ENCODE results near the gene CAMTA1. TPM values are rescaled to one million over a fixed set of nuclear protein-coding genes. Genes with fewer than 3 reads are reported as not detected.

The CAMTA1 gene
- total and polyA plus RNA-seq, 2 donors = 53.3 to 115 TPM

- Histone ChIP-seq H3K27ac (ENCODE audit: low read depth) (no peak overlapping the region), H3K4me1 (ENCODE audit: insufficient read depth) (no peaks in the 10 kb centered on the region)
- WGBS = 89% methylated on average over 3 of the region's 3 CpGs
Measured at GRCh38 chr1:6871300-6871972, 86.2 kb downstream of the CAMTA1 start.

GRCh38 chr1:6872573-6873261, 87.5 kb downstream of the CAMTA1 start:
- H3K36me3 ChIP-seq (ENCODE audit: insufficient read depth) = no peaks in the 10 kb centered on the region
- no peak overlapping the region for H3K27ac ChIP-seq (ENCODE audit: low read depth)
- H3K4me3 ChIP-seq (ENCODE audit: low read depth, low read length) = no peak overlapping the region
- no peaks in the 10 kb centered on the region for H3K4me1 ChIP-seq (ENCODE audit: insufficient read depth)
- DNase-seq (ENCODE audit: extremely low spot score) = no peak
- 87% methylated on average over 5 of the region's 5 CpGs for WGBS

More at GRCh38 chr1:6871300-6871972, 86.2 kb downstream of the CAMTA1 start:
- Histone ChIP-seq H3K36me3 (ENCODE audit: insufficient read depth) (no peaks in the 10 kb centered on the region), H3K4me3 (ENCODE audit: low read depth, low read length) (no peak overlapping the region)
- no peak for DNase-seq (ENCODE audit: extremely low spot score)

GRCh38 chr1:6873298-6874015, 88.2 kb downstream of the CAMTA1 start:
- 84% methylated on average over 4 of the region's 4 CpGs for WGBS

GRCh38 chr1:6874298-6874697, 89.0 kb downstream of the CAMTA1 start:
- Histone ChIP-seq H3K27ac (ENCODE audit: low read depth) (no peak overlapping the region), H3K4me3 (ENCODE audit: low read depth, low read length) (no peak overlapping the region), H3K4me1 (ENCODE audit: insufficient read depth) (no peaks in the 10 kb centered on the region), H3K36me3 (ENCODE audit: insufficient read depth) (no peaks in the 10 kb centered on the region)
- WGBS = 96% methylated on average over 4 of the region's 4 CpGs
- DNase-seq (ENCODE audit: extremely low spot score) = no peak

More at GRCh38 chr1:6873298-6874015, 88.2 kb downstream of the CAMTA1 start:
- DNase-seq (ENCODE audit: extremely low spot score) = no peak
- Histone ChIP-seq H3K4me3 (ENCODE audit: low read depth, low read length) (no peak overlapping the region), H3K27ac (ENCODE audit: low read depth) (no peak overlapping the region), H3K36me3 (ENCODE audit: insufficient read depth) (no peaks in the 10 kb centered on the region), H3K4me1 (ENCODE audit: insufficient read depth) (no peaks in the 10 kb centered on the region)

- Histone ChIP-seq H3K27ac (ENCODE audit: low read depth) (no peak overlapping the region), H3K4me3 (ENCODE audit: low read depth, low read length) (no peak overlapping the region), H3K4me1 (ENCODE audit: insufficient read depth) (no peaks in the 10 kb centered on the region), H3K36me3 (ENCODE audit: insufficient read depth) (no peaks in the 10 kb centered on the region)
- no peak for DNase-seq (ENCODE audit: extremely low spot score)
- 88% methylated on average over 12 of the region's 12 CpGs for WGBS
Measured at GRCh38 chr1:6880951-6881690, 95.9 kb downstream of the CAMTA1 start.

- Histone ChIP-seq H3K27ac (ENCODE audit: low read depth) (no peak overlapping the region), H3K4me1 (ENCODE audit: insufficient read depth) (no peaks in the 10 kb centered on the region), H3K4me3 (ENCODE audit: low read depth, low read length) (no peak overlapping the region), H3K36me3 (ENCODE audit: insufficient read depth) (no peaks in the 10 kb centered on the region)
- no peak for DNase-seq (ENCODE audit: extremely low spot score)
- 96% methylated on average over 2 of the region's 2 CpGs for WGBS
Measured at GRCh38 chr1:6882414-6882813, 97.2 kb downstream of the CAMTA1 start.

- 96% methylated on average over 3 of the region's 3 CpGs for WGBS
- Histone ChIP-seq H3K4me3 (ENCODE audit: low read depth, low read length) (no peak overlapping the region), H3K27ac (ENCODE audit: low read depth) (no peak overlapping the region), H3K4me1 (ENCODE audit: insufficient read depth) (no peaks in the 10 kb centered on the region), H3K36me3 (ENCODE audit: insufficient read depth) (no peaks in the 10 kb centered on the region)
- DNase-seq (ENCODE audit: extremely low spot score) = no peak
Measured at GRCh38 chr1:6884652-6885153, 99.4 kb downstream of the CAMTA1 start.

- no peak for DNase-seq (ENCODE audit: extremely low spot score)
- 98% methylated on average over 2 of the region's 2 CpGs for WGBS
- no peaks in the 10 kb centered on the region for H3K36me3 ChIP-seq (ENCODE audit: insufficient read depth)
- no peaks in the 10 kb centered on the region for H3K4me1 ChIP-seq (ENCODE audit: insufficient read depth)
- no peak overlapping the region for H3K27ac ChIP-seq (ENCODE audit: low read depth)
- no peak overlapping the region for H3K4me3 ChIP-seq (ENCODE audit: low read depth, low read length)
Measured at GRCh38 chr1:6885426-6885825, 100.2 kb downstream of the CAMTA1 start.

GRCh38 chr1:6886523-6886922, 101.3 kb downstream of the CAMTA1 start:
- Histone ChIP-seq H3K4me3 (ENCODE audit: low read depth, low read length) (no peak overlapping the region), H3K4me1 (ENCODE audit: insufficient read depth) (no peaks in the 10 kb centered on the region), H3K27ac (ENCODE audit: low read depth) (no peak overlapping the region), H3K36me3 (ENCODE audit: insufficient read depth) (no peaks in the 10 kb centered on the region)
- WGBS = 89% methylated on average over 2 of the region's 2 CpGs
- no peak for DNase-seq (ENCODE audit: extremely low spot score)

- DNase-seq (ENCODE audit: extremely low spot score) = no peak
- no peaks in the 10 kb centered on the region for H3K36me3 ChIP-seq (ENCODE audit: insufficient read depth)
- H3K4me1 ChIP-seq (ENCODE audit: insufficient read depth) = no peaks in the 10 kb centered on the region
- 90% methylated on average over 3 of the region's 3 CpGs for WGBS
- no peak overlapping the region for H3K27ac ChIP-seq (ENCODE audit: low read depth)
- no peak overlapping the region for H3K4me3 ChIP-seq (ENCODE audit: low read depth, low read length)
Measured at GRCh38 chr1:6888268-6888667, 103.0 kb downstream of the CAMTA1 start.

GRCh38 chr1:6888870-6889269, 103.6 kb downstream of the CAMTA1 start:
- Histone ChIP-seq H3K4me3 (ENCODE audit: low read depth, low read length) (no peak overlapping the region), H3K27ac (ENCODE audit: low read depth) (no peak overlapping the region), H3K4me1 (ENCODE audit: insufficient read depth) (no peaks in the 10 kb centered on the region), H3K36me3 (ENCODE audit: insufficient read depth) (no peaks in the 10 kb centered on the region)
- WGBS = 88% methylated on average over 2 of the region's 2 CpGs
- DNase-seq (ENCODE audit: extremely low spot score) = no peak

GRCh38 chr1:6889875-6890480, 104.7 kb downstream of the CAMTA1 start:
- Histone ChIP-seq H3K4me3 (ENCODE audit: low read depth, low read length) (no peak overlapping the region), H3K27ac (ENCODE audit: low read depth) (no peak overlapping the region), H3K4me1 (ENCODE audit: insufficient read depth) (no peaks in the 10 kb centered on the region), H3K36me3 (ENCODE audit: insufficient read depth) (no peaks in the 10 kb centered on the region)
- DNase-seq (ENCODE audit: extremely low spot score) = no peak
- 20% methylated on average over 3 of the region's 3 CpGs for WGBS

- H3K4me3 ChIP-seq (ENCODE audit: low read depth, low read length) = no peak overlapping the region
- 98% methylated on average over 1 of the region's 1 CpG for WGBS
- H3K27ac ChIP-seq (ENCODE audit: low read depth) = no peak overlapping the region
- no peaks in the 10 kb centered on the region for H3K4me1 ChIP-seq (ENCODE audit: insufficient read depth)
- no peaks in the 10 kb centered on the region for H3K36me3 ChIP-seq (ENCODE audit: insufficient read depth)
- no peak for DNase-seq (ENCODE audit: extremely low spot score)
Measured at GRCh38 chr1:6890686-6891085, 105.4 kb downstream of the CAMTA1 start.
